HepG2 (cell line): ENCODE data around the gene PI3.
"Not testable (repeated sequence)": the region's sequence is repeated elsewhere in the genome, so short reads cannot be mapped to it uniquely, and the experiment has no call there.

Source experiments
- ADNP ChIP-seq: sonication (generic); formaldehyde crosslinking; IDR thresholded peaks from 2 replicates; pipeline ENCODE4 v1.4.0; 2020; ENCODE audit warnings: missing genetic modification reagents
- NFKBIZ ChIP-seq: IDR thresholded peaks from 2 replicates; pipeline ENCODE4 v1.6.1; 2018; ENCODE audit warnings: missing genetic modification reagents, missing compliant biosample characterization
- TF ChIP-seq, protein P1 (sequence below): sonication (generic); formaldehyde crosslinking; IDR thresholded peaks from 2 replicates; pipeline ENCODE4 v1.4.0; 2020; ENCODE audit warnings: missing genetic modification reagents
- TF ChIP-seq, protein P2 (sequence below): sonication (generic); formaldehyde crosslinking; IDR thresholded peaks from 2 replicates; pipeline ENCODE4 v1.5.0; 2020; ENCODE audit warnings: mild to moderate bottlenecking, missing genetic modification reagents

DNA sequence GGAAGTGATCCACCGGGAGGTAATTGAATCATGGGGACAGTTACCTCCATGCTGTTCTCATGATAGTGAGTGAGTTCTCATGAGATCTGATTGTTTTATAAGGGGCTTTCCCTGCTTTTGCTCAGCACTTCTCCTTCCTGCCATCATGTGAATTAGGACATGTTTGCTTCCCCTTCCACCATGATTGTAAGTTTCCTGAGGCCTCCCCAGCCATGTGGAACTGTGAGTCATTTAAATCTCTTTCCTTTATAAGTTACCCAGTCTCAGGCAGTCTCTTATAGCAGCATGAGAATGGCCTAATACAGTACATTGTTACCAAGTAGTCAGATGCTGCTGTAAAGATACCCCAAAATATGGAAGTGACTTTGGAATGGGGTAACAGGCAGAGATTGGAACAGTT, 19.9 kb upstream of the PI3 start:
- TF ChIP-seq, protein P1, sequence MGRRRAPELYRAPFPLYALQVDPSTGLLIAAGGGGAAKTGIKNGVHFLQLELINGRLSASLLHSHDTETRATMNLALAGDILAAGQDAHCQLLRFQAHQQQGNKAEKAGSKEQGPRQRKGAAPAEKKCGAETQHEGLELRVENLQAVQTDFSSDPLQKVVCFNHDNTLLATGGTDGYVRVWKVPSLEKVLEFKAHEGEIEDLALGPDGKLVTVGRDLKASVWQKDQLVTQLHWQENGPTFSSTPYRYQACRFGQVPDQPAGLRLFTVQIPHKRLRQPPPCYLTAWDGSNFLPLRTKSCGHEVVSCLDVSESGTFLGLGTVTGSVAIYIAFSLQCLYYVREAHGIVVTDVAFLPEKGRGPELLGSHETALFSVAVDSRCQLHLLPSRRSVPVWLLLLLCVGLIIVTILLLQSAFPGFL (CRISPR knock-in tag) = not testable (repeated sequence)
- TF ChIP-seq, protein P2, sequence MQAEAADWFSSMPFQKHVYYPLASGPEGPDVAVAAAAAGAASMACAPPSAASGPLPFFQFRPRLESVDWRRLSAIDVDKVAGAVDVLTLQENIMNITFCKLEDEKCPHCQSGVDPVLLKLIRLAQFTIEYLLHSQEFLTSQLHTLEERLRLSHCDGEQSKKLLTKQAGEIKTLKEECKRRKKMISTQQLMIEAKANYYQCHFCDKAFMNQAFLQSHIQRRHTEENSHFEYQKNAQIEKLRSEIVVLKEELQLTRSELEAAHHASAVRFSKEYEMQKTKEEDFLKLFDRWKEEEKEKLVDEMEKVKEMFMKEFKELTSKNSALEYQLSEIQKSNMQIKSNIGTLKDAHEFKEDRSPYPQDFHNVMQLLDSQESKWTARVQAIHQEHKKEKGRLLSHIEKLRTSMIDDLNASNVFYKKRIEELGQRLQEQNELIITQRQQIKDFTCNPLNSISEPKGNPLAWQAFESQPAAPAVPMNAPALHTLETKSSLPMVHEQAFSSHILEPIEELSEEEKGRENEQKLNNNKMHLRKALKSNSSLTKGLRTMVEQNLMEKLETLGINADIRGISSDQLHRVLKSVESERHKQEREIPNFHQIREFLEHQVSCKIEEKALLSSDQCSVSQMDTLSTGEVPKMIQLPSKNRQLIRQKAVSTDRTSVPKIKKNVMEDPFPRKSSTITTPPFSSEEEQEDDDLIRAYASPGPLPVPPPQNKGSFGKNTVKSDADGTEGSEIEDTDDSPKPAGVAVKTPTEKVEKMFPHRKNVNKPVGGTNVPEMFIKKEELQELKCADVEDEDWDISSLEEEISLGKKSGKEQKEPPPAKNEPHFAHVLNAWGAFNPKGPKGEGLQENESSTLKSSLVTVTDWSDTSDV (CRISPR knock-in tag) = not testable (repeated sequence)
- TF ChIP-seq ADNP, NFKBIZ: not testable (repeated sequence)
